Heart left ventricle (tissue), 16 donors: Measurements from ENCODE around the gene CBX7. TPM values are rescaled to one million over a fixed set of nuclear protein-coding genes. Genes with fewer than 3 reads are reported as not detected.
A peak's percentile ranks its signal among the peaks of the same experiment; 100 is the strongest.

Experiments
- ATAC-seq, 4 donors: fragments of 200-7000 bp; cut with Tn5 transposase; one replicate each; pipeline ENCODE4 v1.9.1; 2020 to 2022; ENCODE audit warnings: moderate library complexity in 4 of 4, mild to moderate bottlenecking in 3 of 4, moderate number of reproducible peaks in 1 of 4
- DNase-seq, 5 donors: peaks; one replicate each; pipeline ENCODE4 v3.0.0-alpha.2; 2020
- H3K27ac ChIP-seq, 12 donors: fragments of 200-600 bp; sonication (generic) in 4 of 12; one replicate each; pipeline versions ENCODE4 v1.5.0 to v1.8.0; 2016 to 2022; ENCODE audit warnings: mild to moderate bottlenecking in 2 of 12
- H3K27me3 ChIP-seq, 9 donors: fragments of 200-600 bp; sonication (generic) in 2 of 9; one replicate each; pipeline versions ENCODE4 v1.5.1 to v1.8.0; 2016 to 2022; ENCODE audit warnings: mild to moderate bottlenecking in 3 of 9
- H3K36me3 ChIP-seq, 9 donors: fragments of 200-600 bp; sonication (generic) in 2 of 9; one replicate each; pipeline versions ENCODE4 v1.5.0 to v1.8.0; 2018 to 2022; ENCODE audit warnings: mild to moderate bottlenecking in 2 of 9
- H3K4me1 ChIP-seq, 12 donors: fragments of 200-600 bp; sonication (generic) in 4 of 12; one replicate each; pipeline versions ENCODE4 v1.5.0 to v1.8.0; 2016 to 2022; ENCODE audit warnings: mild to moderate bottlenecking in 3 of 12
- H3K4me3 ChIP-seq, 12 donors: fragments of 200-600 bp; sonication (generic) in 4 of 12; one replicate each; pipeline versions ENCODE4 v1.5.0 to v1.8.0; 2017 to 2022; ENCODE audit warnings: mild to moderate bottlenecking in 9 of 12, moderate library complexity in 4 of 12
- H3K9me3 ChIP-seq, 12 donors: fragments of 200-600 bp; sonication (generic) in 4 of 12; one replicate each; pipeline versions ENCODE4 v1.5.0 to v1.8.0; 2016 to 2022; ENCODE audit warnings: mild to moderate bottlenecking in 1 of 12
- POLR2A ChIP-seq, 2 donors: fragments of 450-650 bp; IDR thresholded peaks; one replicate each; pipeline ENCODE4 v1.6.1; 2017; ENCODE audit warnings: antibody characterized with exemption in 2 of 2, mild to moderate bottlenecking in 2 of 2, moderate library complexity in 2 of 2
- WGBS, 4 donors: extraction: QIAGEN DNeasy Blood & Tissue Kit in 2 of 4; methylation state at CpG; one replicate each; pipeline versions ENCODE4 v1.1.5 to v1.1.7; 2013 to 2018; 5-methylcytosine and 5-hydroxymethylcytosine counted together
- intact Hi-C, 10 donors: fragments of 100-400 bp; cut with DNase I; formaldehyde crosslinking; loops; one replicate each; pipeline versions ENCODE4 v1.11.1 to v1.14.2; 2022
- polyA plus RNA-seq, 2 donors: library from polyadenylated mRNA; stranded (reverse); fragments of 200-250 nt; gene quantifications; one replicate each; pipeline ENCODE4 v1.2.3, GENCODE V29; 2013
- total RNA-seq, 9 donors: library from RNA; depleted of rRNA in 2 of 9; stranded (reverse); fragments of >200 nt in 2 of 9; fragmentation: NEBNext Ultra II Directional in 3 of 9; extraction: Animal tissue kit (Norgen Biotek cat#: 25700) in 3 of 9; gene quantifications; one replicate each; pipeline versions ENCODE4 v1.1.0 to v1.2.4, GENCODE V29; 2016 to 2023
- TF ChIP-seq, protein P1 (sequence below), 12 donors: fragments of 200-600 bp; sonication (generic) in 4 of 12; IDR thresholded peaks; one replicate each; pipeline versions ENCODE4 v1.5.0 to v1.8.0; 2018 to 2022; ENCODE audit warnings: antibody characterized with exemption in 12 of 12, mild to moderate bottlenecking in 5 of 12
- donor health status: ischemic (EF 13 %, LVEDD 7.1; RV severe dilation, severe dysfunction).
- donor health status: healthy with polysubstance abuse.
- donor health status: DM: no; HTN: yes; CAD: no.
- donor health status: DM: no; HTN: no; CAD: no.
- donor health status: ischemic (EF 25% LVEDD 6.9; RV normal size, moderate dysfunction).
- donor health status: ischemic (EF 25% LVEDD 5.7; RV mildly dilated, moderate dysfunction).
- donor health status: healthy.
- donor health status: DM: yes; HTN: yes; CAD: no.
- donor health status: ischemic (EF 35%, LVEDD 5.7; RV mildly dilated, moderate dysfunction).
- donor health status: nonischemic (EF 11% LVEDD 7.7; RV severe dilation, severe dysfunction).
- donor health status: DM: yes; HTN: yes; CAD: no.
- donor health status: PGD.
- donor health status: ischemic (EF 29% LVEDD 5.4; RV normal size, mild dysfunction).
- donor health status: nonischemic (EF 23%, LVEDD 6.1; RV moderate dilation, normal function).

The CBX7 gene
- total and polyA plus RNA-seq, 11 donors: 48.3 to 187 (median 69.8) TPM

DNA sequence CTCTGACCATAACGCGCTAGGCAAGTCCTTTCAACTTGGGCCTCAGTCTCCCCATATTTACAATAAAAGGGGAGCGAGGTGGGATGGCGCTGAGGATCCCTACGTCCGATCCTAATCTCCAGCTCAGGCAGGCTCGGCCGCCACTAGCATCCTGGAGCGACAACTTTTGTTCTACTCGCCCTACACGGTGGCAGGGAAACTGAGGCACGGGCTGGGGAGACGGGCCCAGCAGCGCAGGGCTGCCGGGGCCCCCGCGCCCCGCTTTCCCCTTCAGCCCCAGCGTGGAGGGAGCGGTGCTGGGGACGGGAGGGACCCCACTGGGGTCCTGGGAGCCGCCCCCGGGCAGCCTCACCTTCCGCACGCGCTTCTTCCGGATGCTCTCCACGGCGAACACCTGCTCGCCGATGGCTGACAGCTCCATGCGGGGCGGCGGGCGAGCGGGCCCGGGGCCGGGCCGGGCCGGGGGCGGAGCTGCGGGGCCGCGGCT lies 413 bp downstream of the CBX7 start:
- WGBS, 4 donors: 5 to 9% (median 9%) methylated on average over 11 to 44 of the region's 44 CpGs
- TF ChIP-seq POLR2A (IDR thresholded peaks at IDR 0.05): no peak
- TF ChIP-seq, protein P1, sequence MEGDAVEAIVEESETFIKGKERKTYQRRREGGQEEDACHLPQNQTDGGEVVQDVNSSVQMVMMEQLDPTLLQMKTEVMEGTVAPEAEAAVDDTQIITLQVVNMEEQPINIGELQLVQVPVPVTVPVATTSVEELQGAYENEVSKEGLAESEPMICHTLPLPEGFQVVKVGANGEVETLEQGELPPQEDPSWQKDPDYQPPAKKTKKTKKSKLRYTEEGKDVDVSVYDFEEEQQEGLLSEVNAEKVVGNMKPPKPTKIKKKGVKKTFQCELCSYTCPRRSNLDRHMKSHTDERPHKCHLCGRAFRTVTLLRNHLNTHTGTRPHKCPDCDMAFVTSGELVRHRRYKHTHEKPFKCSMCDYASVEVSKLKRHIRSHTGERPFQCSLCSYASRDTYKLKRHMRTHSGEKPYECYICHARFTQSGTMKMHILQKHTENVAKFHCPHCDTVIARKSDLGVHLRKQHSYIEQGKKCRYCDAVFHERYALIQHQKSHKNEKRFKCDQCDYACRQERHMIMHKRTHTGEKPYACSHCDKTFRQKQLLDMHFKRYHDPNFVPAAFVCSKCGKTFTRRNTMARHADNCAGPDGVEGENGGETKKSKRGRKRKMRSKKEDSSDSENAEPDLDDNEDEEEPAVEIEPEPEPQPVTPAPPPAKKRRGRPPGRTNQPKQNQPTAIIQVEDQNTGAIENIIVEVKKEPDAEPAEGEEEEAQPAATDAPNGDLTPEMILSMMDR (IDR thresholded peaks at IDR 0.05): no peak
- DNase-seq (no peak), ATAC-seq (no peak)
- intact Hi-C loops: loop anchor here in 6 of 10 donors (1.0 to 5.0 kb wide), 3 partner anchors 165 to 370 kb away; partner anchors contain the start of genes RPL3 (in 6 of the 6) and ATF4 (in 1 of the 6)
- Histone ChIP-seq H3K36me3 (peaks cover 0 to 24% (median 9%) of the 10 kb centered on the region in 9 donors), H3K27me3 (peaks cover 0 to 15% (median 0%) of the 10 kb centered on the region in 9 donors), H3K27ac (peak overlapping the region; percentile 82 to 99 (median 94)), H3K4me3 (peak overlapping the region; percentile 71 to 99 (median 92)), H3K9me3 (no peaks in the 10 kb centered on the region), H3K4me1 (peaks cover 0 to 59% (median 33%) of the 10 kb centered on the region in 12 donors)

DNA sequence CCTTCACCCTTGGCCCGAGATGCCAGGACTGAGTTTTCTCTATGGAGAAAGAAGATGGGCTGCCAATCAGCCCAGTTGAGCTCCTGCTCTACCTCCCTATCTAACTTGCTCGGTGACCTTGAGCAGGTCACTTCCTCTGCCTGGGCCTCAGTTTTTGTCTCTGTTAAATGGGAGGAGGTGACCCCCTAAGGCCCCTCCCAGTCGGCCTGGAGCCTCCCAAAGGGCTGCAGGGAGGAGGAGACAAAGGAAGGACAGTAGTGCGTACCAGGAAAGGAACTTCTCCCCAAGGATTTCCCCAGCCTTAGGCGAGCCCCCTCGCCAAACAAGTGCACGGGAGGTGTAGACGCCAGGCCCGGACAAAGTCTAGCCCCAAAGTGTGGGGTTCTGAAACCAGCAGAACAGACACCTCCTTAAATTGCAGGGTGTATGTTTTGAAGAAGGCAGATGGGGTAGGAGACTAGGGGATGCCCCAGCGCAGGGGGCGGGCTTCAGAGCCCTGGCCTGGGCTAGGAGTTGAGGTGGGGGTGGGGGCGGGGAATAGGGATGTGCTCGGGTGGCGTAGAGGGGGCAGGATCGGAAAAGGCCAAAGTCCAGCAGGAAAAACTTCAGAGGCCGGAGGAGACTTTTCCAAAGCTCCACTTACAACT lies 1.0 kb downstream of the CBX7 start:
- peaks cover 0 to 15% (median 0%) of the 10 kb centered on the region in 9 donors for H3K27me3 ChIP-seq
- peak overlapping the region; percentile 82 to 99 (median 94) for H3K27ac ChIP-seq
- peaks cover 0 to 25% (median 9%) of the 10 kb centered on the region in 9 donors for H3K36me3 ChIP-seq
- H3K4me1 ChIP-seq: peaks cover 0 to 62% (median 38%) of the 10 kb centered on the region in 12 donors
- WGBS, 4 donors: 40 to 64% (median 53%) methylated on average over 15 to 16 of the region's 16 CpGs
- H3K4me3 ChIP-seq: peak overlapping the region; percentile 71 to 99 (median 92)
- ATAC-seq: no peak
- DNase-seq: peak in 1 of 5 donors; percentile 26
- TF ChIP-seq, protein P1 (IDR thresholded peaks at IDR 0.05): no peak
- TF ChIP-seq POLR2A (IDR thresholded peaks at IDR 0.05): no peak
- intact Hi-C loops: loop anchor here in 4 of 10 donors (5.0 kb wide), 2 partner anchors 166 to 371 kb away; partner anchors contain the start of genes RPL3 (in 4 of the 4) and ATF4 (in 1 of the 4)
- H3K9me3 ChIP-seq: no peaks in the 10 kb centered on the region

DNA sequence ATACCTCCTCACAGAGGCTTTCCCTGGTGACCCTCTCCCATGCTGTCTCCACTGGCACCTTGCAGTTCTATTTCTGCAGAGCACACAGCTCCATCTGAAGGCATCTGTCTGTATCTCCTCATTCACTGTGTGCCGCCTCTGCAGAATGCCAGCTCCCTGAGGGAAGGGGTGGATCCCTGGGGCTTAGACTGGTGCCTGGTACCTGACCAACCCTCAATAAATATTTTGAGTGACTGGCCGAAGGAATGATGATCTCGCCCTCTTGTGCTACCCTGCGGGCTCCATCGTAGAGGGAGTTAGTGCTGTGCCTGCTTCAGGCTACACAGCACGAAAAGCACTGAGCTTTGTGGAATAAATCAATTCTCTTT lies 1.6 kb downstream of the CBX7 start:
- Histone ChIP-seq H3K9me3 (no peaks in the 10 kb centered on the region), H3K4me1 (peaks cover 0 to 68% (median 44%) of the 10 kb centered on the region in 12 donors), H3K27ac (peak overlapping the region in 11 of 12 donors; percentile 82 to 99 (median 94)), H3K36me3 (peaks cover 0 to 25% (median 9%) of the 10 kb centered on the region in 9 donors), H3K4me3 (peak overlapping the region in 9 of 12 donors; percentile 71 to 99 (median 94)), H3K27me3 (peaks cover 0 to 15% (median 0%) of the 10 kb centered on the region in 9 donors)
- ATAC-seq (peak in 1 of 4 donors; percentile 4), DNase-seq (peak in 1 of 5 donors; percentile 25)
- intact Hi-C loops: loop anchor here in 4 of 10 donors (5.0 kb wide), 2 partner anchors 166 to 371 kb away; partner anchors contain the start of genes RPL3 (in 4 of the 4) and ATF4 (in 1 of the 4)
- TF ChIP-seq, protein P1 (IDR thresholded peaks at IDR 0.05): no peak
- no peak for TF ChIP-seq POLR2A (IDR thresholded peaks at IDR 0.05)
- 33 to 60% (median 51%) methylated on average over 6 of the region's 6 CpGs for WGBS, 4 donors
